Upper lobe of right lung (tissue), 1 donor: ENCODE measurements around the gene PGC. TPM values are rescaled to one million over a fixed set of nuclear protein-coding genes. Genes with fewer than 3 reads are reported as not detected.

Experiments
- ATAC-seq: fragments of 200-7000 bp; cut with Tn5 transposase; one replicate; pipeline ENCODE4 v1.9.1; 2020; ENCODE audit warnings: mild to moderate bottlenecking, moderate library complexity
- DNase-seq: peaks from one replicate; pipeline ENCODE4 v3.0.0-alpha.2; 2020
- H3K27ac ChIP-seq: fragments of 200-600 bp; one replicate; pipeline ENCODE4 v1.8.0; 2022
- H3K27me3 ChIP-seq: fragments of 200-600 bp; one replicate; pipeline ENCODE4 v1.8.0; 2022; ENCODE audit warnings: mild to moderate bottlenecking
- H3K36me3 ChIP-seq: fragments of 200-600 bp; one replicate; pipeline ENCODE4 v1.8.0; 2022
- H3K4me1 ChIP-seq: fragments of 200-600 bp; one replicate; pipeline ENCODE4 v1.8.0; 2022
- H3K4me3 ChIP-seq: fragments of 200-600 bp; one replicate; pipeline ENCODE4 v1.8.0; 2022; ENCODE audit warnings: mild to moderate bottlenecking
- H3K9me3 ChIP-seq: fragments of 200-600 bp; one replicate; pipeline ENCODE4 v1.8.0; 2022
- CTCF ChIP-seq: fragments of 200-600 bp; IDR thresholded peaks from one replicate; pipeline ENCODE4 v1.8.0; 2022; ENCODE audit warnings: antibody characterized with exemption
- intact Hi-C: fragments of 100-400 bp; cut with DNase I; formaldehyde crosslinking; loops from one replicate; pipeline ENCODE4 v1.11.0; 2022
- total RNA-seq: library from RNA; stranded (reverse); fragmentation: NEBNext Ultra II Directional; extraction: Animal tissue kit (Norgen Biotek cat#: 25700); gene quantifications from one replicate; pipeline ENCODE4 v1.2.1, GENCODE V29; 2021
- donor health status: DM: no; HTN: yes; CAD: no; lungs with severe emphysema.

The PGC gene
- total RNA-seq, 1 donor from 2014 or later = 1,050 TPM

GRCh38 chr6:41755895-41756294, 8.7 kb upstream of the PGC start:
- Histone ChIP-seq H3K27me3 (no peaks in the 10 kb centered on the region), H3K9me3 (no peaks in the 10 kb centered on the region), H3K4me1 (no peaks in the 10 kb centered on the region), H3K27ac (no peak overlapping the region), H3K4me3 (no peak overlapping the region), H3K36me3 (no peaks in the 10 kb centered on the region)
- ATAC-seq (no peak), DNase-seq (no peak)
- no peak for TF ChIP-seq CTCF
- intact Hi-C loops = no loop called here

GRCh38 chr6:41750374-41750773, 3.2 kb upstream of the PGC start:
- H3K27me3 ChIP-seq = no peaks in the 10 kb centered on the region
- TF ChIP-seq CTCF = no peak
- intact Hi-C loops = no loop called here
- ATAC-seq (no peak), DNase-seq (no peak)
- no peak overlapping the region for H3K4me3 ChIP-seq
- no peaks in the 10 kb centered on the region for H3K4me1 ChIP-seq
- H3K36me3 ChIP-seq = no peaks in the 10 kb centered on the region
- H3K9me3 ChIP-seq = no peaks in the 10 kb centered on the region
- no peak overlapping the region for H3K27ac ChIP-seq

GRCh38 chr6:41748542-41748941, 1.3 kb upstream of the PGC start:
- ATAC-seq = peak; percentile 26
- intact Hi-C loops = no loop called here

GRCh38 chr6:41748102-41748477, 893 bp upstream of the PGC start:
- no peaks in the 10 kb centered on the region for H3K4me1 ChIP-seq
- ATAC-seq (peak; percentile 18), DNase-seq (no peak)
- peak overlapping the region; percentile 53 for H3K27ac ChIP-seq
- no peaks in the 10 kb centered on the region for H3K27me3 ChIP-seq
- no peaks in the 10 kb centered on the region for H3K36me3 ChIP-seq
- no peaks in the 10 kb centered on the region for H3K9me3 ChIP-seq
- no peak for TF ChIP-seq CTCF
- intact Hi-C loops = no loop called here
- no peak overlapping the region for H3K4me3 ChIP-seq

More at GRCh38 chr6:41748542-41748941, 1.3 kb upstream of the PGC start:
- no peaks in the 10 kb centered on the region for H3K9me3 ChIP-seq
- no peak overlapping the region for H3K4me3 ChIP-seq
- no peaks in the 10 kb centered on the region for H3K27me3 ChIP-seq
- no peak for TF ChIP-seq CTCF
- no peaks in the 10 kb centered on the region for H3K36me3 ChIP-seq
- no peak for DNase-seq
- no peaks in the 10 kb centered on the region for H3K4me1 ChIP-seq
- H3K27ac ChIP-seq = peak overlapping the region; percentile 53

- intact Hi-C loops = no loop called here
- H3K27ac ChIP-seq = peak overlapping the region; percentile 51
- no peaks in the 10 kb centered on the region for H3K4me1 ChIP-seq
- H3K36me3 ChIP-seq = no peaks in the 10 kb centered on the region
- H3K9me3 ChIP-seq = no peaks in the 10 kb centered on the region
- no peak for TF ChIP-seq CTCF
- no peak for DNase-seq
- peak overlapping the region; percentile 25 for H3K4me3 ChIP-seq
- no peak for ATAC-seq
- no peaks in the 10 kb centered on the region for H3K27me3 ChIP-seq
Observed at GRCh38 chr6:41746107-41746506, 1.1 kb downstream of the PGC start.

GRCh38 chr6:41744236-41744787, 2.9 kb downstream of the PGC start:
- Histone ChIP-seq H3K4me3 (peak overlapping the region; percentile 14), H3K27ac (no peak overlapping the region), H3K36me3 (no peaks in the 10 kb centered on the region), H3K4me1 (no peaks in the 10 kb centered on the region), H3K9me3 (no peaks in the 10 kb centered on the region), H3K27me3 (no peaks in the 10 kb centered on the region)
- no peak for TF ChIP-seq CTCF
- intact Hi-C loops = no loop called here
- ATAC-seq = no peak
- DNase-seq = no peak
